ENCODE results near the gene HAUS8. TPM values are rescaled to one million over a fixed set of nuclear protein-coding genes. Genes with fewer than 3 reads are reported as not detected.
A peak's percentile ranks its signal among the peaks of the same experiment; 100 is the strongest.
"Not testable (repeated sequence)": the region's sequence is repeated elsewhere in the genome, so short reads cannot be mapped to it uniquely, and the experiment has no call there.

Gene HAUS8
- total and polyA plus RNA-seq, 12 donors = 2.0 to 10.2 (median 4.9) TPM

- Histone ChIP-seq H3K4me1 (peaks cover 5 to 93% (median 39%) of the 10 kb centered on the region in 9 donors), H3K27me3 (no peaks in the 10 kb centered on the region), H3K9me3 (no peaks in the 10 kb centered on the region), H3K27ac (peak overlapping the region in 6 of 10 donors; percentile 30 to 83 (median 65)), H3K36me3 (peaks cover 0 to 51% (median 0%) of the 10 kb centered on the region in 9 donors), H3K4me3 (peak overlapping the region in 1 of 10 donors; percentile 34)
- ATAC-seq = peak in 5 of 8 donors; percentile 4 to 71 (median 34)
- no peak for TF ChIP-seq CTCF (IDR thresholded peaks at IDR 0.05)
- WGBS, 2 donors = 86 to 91% methylated on average over 26 of the region's 26 CpGs
- DNase-seq = peak; percentile 52 to 54
- intact Hi-C loops (cut with DNase I) = no loop called here
These were observed 34.8 kb upstream of the HAUS8 start for GRCh38 chr19:17109962-17110598.

GRCh38 chr19:17109300-17109699 is 34.0 kb upstream of the HAUS8 start:
- intact Hi-C loops (cut with DNase I) = no loop called here
- Histone ChIP-seq H3K27me3 (no peaks in the 10 kb centered on the region), H3K36me3 (peaks cover 0 to 56% (median 0%) of the 10 kb centered on the region in 9 donors), H3K27ac (peak overlapping the region in 7 of 10 donors; percentile 23 to 83 (median 58)), H3K4me3 (peak overlapping the region in 1 of 10 donors; percentile 34), H3K4me1 (peaks cover 5 to 92% (median 39%) of the 10 kb centered on the region in 9 donors), H3K9me3 (no peaks in the 10 kb centered on the region)
- WGBS, 2 donors = 93 to 97% methylated on average over 9 of the region's 9 CpGs
- ATAC-seq (no peak), DNase-seq (no peak)
- no peak for TF ChIP-seq CTCF (IDR thresholded peaks at IDR 0.05)

- H3K4me1 ChIP-seq = peaks cover 5 to 85% (median 35%) of the 10 kb centered on the region in 9 donors
- peak overlapping the region in 9 of 10 donors; percentile 54 to 83 (median 74) for H3K27ac ChIP-seq
- no peaks in the 10 kb centered on the region for H3K27me3 ChIP-seq
- no peak for DNase-seq
- WGBS, 2 donors = 73 to 87% methylated on average over 4 of the region's 4 CpGs
- no peaks in the 10 kb centered on the region for H3K9me3 ChIP-seq
- H3K36me3 ChIP-seq = peaks cover 0 to 62% (median 0%) of the 10 kb centered on the region in 9 donors
- peak overlapping the region in 1 of 10 donors; percentile 8 for H3K4me3 ChIP-seq
- no peak for TF ChIP-seq CTCF (IDR thresholded peaks at IDR 0.05)
- no peak for ATAC-seq
- intact Hi-C loops (cut with DNase I) = no loop called here
These were observed 33.2 kb upstream of the HAUS8 start for GRCh38 chr19:17108453-17108784.

GRCh38 chr19:17107546-17108452 is 32.5 kb upstream of the HAUS8 start:
- Histone ChIP-seq H3K36me3 (peaks cover 0 to 66% (median 5%) of the 10 kb centered on the region in 9 donors), H3K27ac (peak overlapping the region; percentile 3 to 83 (median 73)), H3K4me3 (peak overlapping the region in 3 of 10 donors; percentile 1 to 8 (median 8)), H3K27me3 (no peaks in the 10 kb centered on the region), H3K9me3 (peaks cover 0 to 5% (median 0%) of the 10 kb centered on the region in 11 donors), H3K4me1 (peaks cover 5 to 78% (median 28%) of the 10 kb centered on the region in 9 donors)
- peak; percentile 80 to 83 for DNase-seq
- intact Hi-C loops (cut with DNase I) = no loop called here
- no peak for TF ChIP-seq CTCF (IDR thresholded peaks at IDR 0.05)
- WGBS, 2 donors = 36 to 37% methylated on average over 27 of the region's 27 CpGs
- peak; percentile 68 to 96 (median 88) for ATAC-seq

GRCh38 chr19:17106964-17107363 is 31.7 kb upstream of the HAUS8 start:
- H3K27me3 ChIP-seq; intact Hi-C loops (cut with DNase I); H3K9me3 ChIP-seq; ATAC-seq; H3K4me3 ChIP-seq; DNase-seq: not testable (repeated sequence)
- Histone ChIP-seq H3K36me3 (peaks cover 0 to 72% (median 13%) of the 10 kb centered on the region in 9 donors), H3K4me1 (peaks cover 5 to 70% (median 23%) of the 10 kb centered on the region in 9 donors), H3K27ac (peak overlapping the region in 9 of 10 donors; percentile 3 to 83 (median 74))
- 97 to 99% methylated on average over 4 of the region's 4 CpGs for WGBS, 2 donors
